ENCODE data around the gene MARCKS.

Gene MARCKS

DNA sequence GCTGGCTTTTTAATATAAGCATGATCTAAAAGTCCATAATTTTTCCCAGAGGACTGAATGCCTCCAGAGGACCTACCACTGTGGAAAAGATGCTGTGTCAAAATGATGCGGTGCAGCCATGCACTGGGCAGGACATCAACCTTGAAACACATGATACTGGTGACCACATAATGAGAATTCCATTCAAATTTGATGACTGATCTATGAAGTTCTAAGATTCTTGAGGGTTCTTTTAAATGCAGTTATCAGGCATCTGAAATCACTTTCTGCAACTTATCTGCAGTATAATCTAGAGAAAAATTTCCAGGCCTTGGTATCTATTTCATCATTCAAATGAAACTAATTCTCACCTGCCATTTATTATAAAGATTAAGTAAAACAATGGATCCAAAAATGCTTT is 15.0 kb upstream of the MARCKS start:
- Histone ChIP-seq H3K27me3 (ENCODE audit: control insufficient read depth in 1 of 2, insufficient read depth in 1 of 2, low read length in 2 of 2) (peaks cover 0 to 3% of the 10 kb centered on the region in 2 experiments), H3K9me3 (ENCODE audit: control insufficient read depth, low read length) (no peaks in the 10 kb centered on the region), H2AK5ac (ENCODE audit: low read length, severe bottlenecking) (no peak overlapping the region), H2AFZ (ENCODE audit: low read depth, low read length) (no peak overlapping the region), H3K18ac (ENCODE audit: low read depth in 1 of 2, low read length in 2 of 2) (no peak overlapping the region), H3K79me1 (replicated peaks; ENCODE audit: low read length, poor library complexity, severe bottlenecking) (no peaks in the 10 kb centered on the region), H3K4me1 (ENCODE audit: control insufficient read depth, insufficient read depth, low read depth, low read length) (no peaks in the 10 kb centered on the region), H3K4me3 (ENCODE audit: insufficient read depth in 1 of 2, low read depth in 1 of 2, low read length in 2 of 2) (no peak overlapping the region), H3K27ac (ENCODE audit: low read length, poor library complexity, severe bottlenecking) (no peak overlapping the region), H4K8ac (ENCODE audit: low read length) (no peak overlapping the region), H2BK120ac (ENCODE audit: low read depth, low read length) (no peak overlapping the region), H3K36me3 (ENCODE audit: control insufficient read depth in 1 of 2, insufficient read depth in 2 of 2, low read depth in 1 of 2, low read length in 2 of 2) (no peaks in the 10 kb centered on the region), H2BK5ac (ENCODE audit: low read depth, low read length, poor library complexity, severe bottlenecking) (no peak overlapping the region), H4K91ac (ENCODE audit: low read length) (no peak overlapping the region), H3K14ac (ENCODE audit: low read length in 2 of 2) (no peak overlapping the region), H3K9ac (ENCODE audit: low read length) (no peak overlapping the region), H3K4me2 (ENCODE audit: low read length, poor library complexity, severe bottlenecking) (no peak overlapping the region), H3K4ac (ENCODE audit: low read depth in 1 of 2, low read length in 2 of 2) (no peak overlapping the region), H2BK12ac (ENCODE audit: low read length in 2 of 2) (no peak overlapping the region), H3K23ac (ENCODE audit: low read length in 2 of 2) (no peak overlapping the region), H2BK15ac (ENCODE audit: low read depth, poor library complexity, severe bottlenecking) (no peak overlapping the region)
- peak; percentile 30 for DNase-seq
- WGBS, result 50% methylated on average over 1 of the region's 1 CpG

DNA sequence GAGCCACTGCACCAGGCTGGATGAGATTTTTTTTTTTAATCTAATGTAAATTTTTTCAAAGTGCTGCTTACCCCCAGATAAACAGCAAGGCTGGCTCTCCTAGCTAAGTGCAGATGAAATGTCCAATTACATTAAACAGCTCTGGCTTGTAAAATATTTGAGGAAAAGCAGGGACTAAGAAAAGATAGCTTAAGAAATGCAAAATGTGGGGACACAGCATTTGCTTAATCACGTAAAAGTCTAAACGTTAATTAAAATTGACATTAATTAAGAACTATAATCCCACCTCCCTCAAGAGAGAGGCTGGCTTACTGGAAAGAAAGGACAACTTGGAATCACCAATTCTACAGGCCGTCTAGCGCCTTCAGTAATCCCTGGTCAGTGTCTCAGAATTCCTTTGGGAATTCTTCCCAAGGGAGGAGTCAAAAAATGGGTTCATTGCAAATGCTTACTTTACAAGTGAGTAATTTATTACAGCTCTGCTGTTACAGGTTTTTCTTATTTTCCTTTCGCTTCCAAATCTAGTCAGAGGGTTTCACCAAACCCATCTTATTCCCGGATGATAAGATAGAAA is 13.6 kb upstream of the MARCKS start:
- H3K27ac ChIP-seq (ENCODE audit: low read length, poor library complexity, severe bottlenecking), result no peak overlapping the region
- no peak overlapping the region for H2BK5ac ChIP-seq (ENCODE audit: low read depth, low read length, poor library complexity, severe bottlenecking)
- no peak overlapping the region for H2AK5ac ChIP-seq (ENCODE audit: low read length, severe bottlenecking)
- DNase-seq, result no peak
- H3K36me3 ChIP-seq (ENCODE audit: control insufficient read depth in 1 of 2, insufficient read depth in 2 of 2, low read depth in 1 of 2, low read length in 2 of 2), result no peaks in the 10 kb centered on the region
- no peak overlapping the region for H4K91ac ChIP-seq (ENCODE audit: low read length)
- H3K4me1 ChIP-seq (ENCODE audit: control insufficient read depth, insufficient read depth, low read depth, low read length), result no peaks in the 10 kb centered on the region
- no peaks in the 10 kb centered on the region for H3K9me3 ChIP-seq (ENCODE audit: control insufficient read depth, low read length)
- H3K9ac ChIP-seq (ENCODE audit: low read length), result no peak overlapping the region
- no peak overlapping the region for H2BK15ac ChIP-seq (ENCODE audit: low read depth, poor library complexity, severe bottlenecking)
- no peak overlapping the region for H3K23ac ChIP-seq (ENCODE audit: low read length in 2 of 2)
- no peak overlapping the region for H3K4me2 ChIP-seq (ENCODE audit: low read length, poor library complexity, severe bottlenecking)
- no peak overlapping the region for H3K4me3 ChIP-seq (ENCODE audit: insufficient read depth in 1 of 2, low read depth in 1 of 2, low read length in 2 of 2)
- H3K27me3 ChIP-seq (ENCODE audit: control insufficient read depth in 1 of 2, insufficient read depth in 1 of 2, low read length in 2 of 2), result no peaks in the 10 kb centered on the region
- no peaks in the 10 kb centered on the region for H3K79me1 ChIP-seq (replicated peaks; ENCODE audit: low read length, poor library complexity, severe bottlenecking)
- H2AFZ ChIP-seq (ENCODE audit: low read depth, low read length), result no peak overlapping the region
- no peak overlapping the region for H3K18ac ChIP-seq (ENCODE audit: low read depth in 1 of 2, low read length in 2 of 2)
- WGBS, result 91% methylated on average over 6 of the region's 6 CpGs
- no peak overlapping the region for H2BK120ac ChIP-seq (ENCODE audit: low read depth, low read length)
- H4K8ac ChIP-seq (ENCODE audit: low read length), result no peak overlapping the region
- no peak overlapping the region for H3K14ac ChIP-seq (ENCODE audit: low read length in 2 of 2)
- H3K4ac ChIP-seq (ENCODE audit: low read depth in 1 of 2, low read length in 2 of 2), result no peak overlapping the region
- no peak overlapping the region for H2BK12ac ChIP-seq (ENCODE audit: low read length in 2 of 2)

DNA sequence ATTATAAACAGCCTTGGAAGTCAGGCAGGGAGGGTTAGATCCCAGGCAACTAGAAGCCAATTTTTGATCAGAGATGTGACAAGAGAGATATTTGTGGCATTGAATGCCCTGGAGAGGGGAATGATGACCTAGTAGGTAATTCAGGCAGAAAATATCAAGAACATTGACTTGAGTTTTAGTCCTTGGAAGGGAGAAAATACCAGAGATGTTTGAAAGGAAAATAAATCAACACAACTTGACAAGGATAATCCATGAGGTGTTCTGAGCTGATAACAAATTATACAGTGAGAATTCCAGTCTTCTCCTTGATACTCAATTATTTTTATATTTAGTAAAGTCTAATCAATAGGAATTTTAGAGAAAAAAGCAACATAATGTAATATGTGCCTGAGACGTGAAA is 10.6 kb upstream of the MARCKS start:
- Histone ChIP-seq H2AK5ac (ENCODE audit: low read length, severe bottlenecking) (no peak overlapping the region), H3K36me3 (ENCODE audit: control insufficient read depth in 1 of 2, insufficient read depth in 2 of 2, low read depth in 1 of 2, low read length in 2 of 2) (no peaks in the 10 kb centered on the region), H2BK15ac (ENCODE audit: low read depth, poor library complexity, severe bottlenecking) (no peak overlapping the region), H3K79me1 (replicated peaks; ENCODE audit: low read length, poor library complexity, severe bottlenecking) (no peaks in the 10 kb centered on the region), H2BK5ac (ENCODE audit: low read depth, low read length, poor library complexity, severe bottlenecking) (no peak overlapping the region), H4K8ac (ENCODE audit: low read length) (no peak overlapping the region), H3K4me3 (ENCODE audit: insufficient read depth in 1 of 2, low read depth in 1 of 2, low read length in 2 of 2) (no peak overlapping the region), H3K23ac (ENCODE audit: low read length in 2 of 2) (no peak overlapping the region), H3K18ac (ENCODE audit: low read depth in 1 of 2, low read length in 2 of 2) (no peak overlapping the region), H3K4ac (ENCODE audit: low read depth in 1 of 2, low read length in 2 of 2) (no peak overlapping the region), H3K4me1 (ENCODE audit: control insufficient read depth, insufficient read depth, low read depth, low read length) (no peaks in the 10 kb centered on the region), H3K27ac (ENCODE audit: low read length, poor library complexity, severe bottlenecking) (no peak overlapping the region), H3K9ac (ENCODE audit: low read length) (no peak overlapping the region), H3K14ac (ENCODE audit: low read length in 2 of 2) (no peak overlapping the region), H3K9me3 (ENCODE audit: control insufficient read depth, low read length) (no peaks in the 10 kb centered on the region), H3K27me3 (ENCODE audit: control insufficient read depth in 1 of 2, insufficient read depth in 1 of 2, low read length in 2 of 2) (no peaks in the 10 kb centered on the region), H2BK12ac (ENCODE audit: low read length in 2 of 2) (no peak overlapping the region), H3K4me2 (ENCODE audit: low read length, poor library complexity, severe bottlenecking) (no peak overlapping the region), H2AFZ (ENCODE audit: low read depth, low read length) (no peak overlapping the region), H4K91ac (ENCODE audit: low read length) (no peak overlapping the region), H2BK120ac (ENCODE audit: low read depth, low read length) (no peak overlapping the region)
- DNase-seq, result no peak
- 89% methylated on average over 1 of the region's 1 CpG for WGBS

DNA sequence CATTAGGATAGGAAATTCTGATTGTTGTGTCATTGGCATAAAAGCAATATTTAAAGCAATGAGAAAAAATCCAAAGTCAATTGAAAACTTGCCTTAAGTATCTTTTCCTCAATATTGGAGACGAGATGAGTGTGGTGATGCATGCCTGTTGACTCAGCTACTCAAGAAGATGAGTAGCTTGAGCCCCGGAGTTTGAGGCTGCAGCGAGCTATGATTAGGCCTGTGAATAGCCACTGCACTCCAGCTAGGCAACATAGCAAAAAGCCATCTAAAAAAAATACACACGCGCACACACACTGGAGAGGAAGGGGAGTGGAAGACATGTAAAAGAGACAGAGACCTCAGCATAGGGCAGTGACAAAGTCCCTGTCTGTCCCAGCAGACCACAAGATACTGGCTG is 9.7 kb upstream of the MARCKS start:
- no peak overlapping the region for H3K23ac ChIP-seq (ENCODE audit: low read length in 2 of 2)
- H3K4me3 ChIP-seq (ENCODE audit: insufficient read depth in 1 of 2, low read depth in 1 of 2, low read length in 2 of 2), result no peak overlapping the region
- H3K4me2 ChIP-seq (ENCODE audit: low read length, poor library complexity, severe bottlenecking), result no peak overlapping the region
- H3K79me1 ChIP-seq (replicated peaks; ENCODE audit: low read length, poor library complexity, severe bottlenecking), result no peaks in the 10 kb centered on the region
- H3K9ac ChIP-seq (ENCODE audit: low read length), result no peak overlapping the region
- no peak overlapping the region for H2AK5ac ChIP-seq (ENCODE audit: low read length, severe bottlenecking)
- peak overlapping the region in 1 of 2 experiments; percentile 11 for H3K18ac ChIP-seq (ENCODE audit: low read depth in 1 of 2, low read length in 2 of 2)
- no peak overlapping the region for H3K27ac ChIP-seq (ENCODE audit: low read length, poor library complexity, severe bottlenecking)
- H3K27me3 ChIP-seq (ENCODE audit: control insufficient read depth in 1 of 2, insufficient read depth in 1 of 2, low read length in 2 of 2), result no peaks in the 10 kb centered on the region
- no peak overlapping the region for H2BK120ac ChIP-seq (ENCODE audit: low read depth, low read length)
- no peak overlapping the region for H3K14ac ChIP-seq (ENCODE audit: low read length in 2 of 2)
- no peak overlapping the region for H4K91ac ChIP-seq (ENCODE audit: low read length)
- peak overlapping the region in 1 of 2 experiments; percentile 4 for H2BK12ac ChIP-seq (ENCODE audit: low read length in 2 of 2)
- DNase-seq, result peak; percentile 64
- peak overlapping the region; percentile 29 for H4K8ac ChIP-seq (ENCODE audit: low read length)
- H2BK5ac ChIP-seq (ENCODE audit: low read depth, low read length, poor library complexity, severe bottlenecking), result no peak overlapping the region
- no peak overlapping the region for H2BK15ac ChIP-seq (ENCODE audit: low read depth, poor library complexity, severe bottlenecking)
- H3K4ac ChIP-seq (ENCODE audit: low read depth in 1 of 2, low read length in 2 of 2), result no peak overlapping the region
- no peaks in the 10 kb centered on the region for H3K36me3 ChIP-seq (ENCODE audit: control insufficient read depth in 1 of 2, insufficient read depth in 2 of 2, low read depth in 1 of 2, low read length in 2 of 2)
- H3K4me1 ChIP-seq (ENCODE audit: control insufficient read depth, insufficient read depth, low read depth, low read length), result no peaks in the 10 kb centered on the region
- 36% methylated on average over 4 of the region's 5 CpGs for WGBS
- H2AFZ ChIP-seq (ENCODE audit: low read depth, low read length), result no peak overlapping the region
- no peaks in the 10 kb centered on the region for H3K9me3 ChIP-seq (ENCODE audit: control insufficient read depth, low read length)
